Stimulated activated CD8-positive, alpha-beta memory T cell treated with anti-CD3 and anti-CD28 coated beads, Interleukin-12 subunit alpha, Interleukin-12 subunit beta, amount 100 ng/mL, for 1 hour (primary cell): ENCODE results near the gene MYO18B.

Experiments
- DNase-seq: peaks from one replicate; pipeline ENCODE4 v3.0.0-alpha.2; 2020; ENCODE audit warnings: low read depth

Gene MYO18B

GRCh38 chr22:25853501-25854284, 111.7 kb downstream of the MYO18B start:
- no peak for DNase-seq

GRCh38 chr22:25869771-25870170, 127.8 kb downstream of the MYO18B start:
- DNase-seq: no peak

GRCh38 chr22:25874327-25874726, 132.3 kb downstream of the MYO18B start:
- no peak for DNase-seq

GRCh38 chr22:25875461-25875860, 133.5 kb downstream of the MYO18B start:
- no peak for DNase-seq

- no peak for DNase-seq
Measured at GRCh38 chr22:25876871-25877270, 134.9 kb downstream of the MYO18B start.

GRCh38 chr22:25878933-25879332, 136.9 kb downstream of the MYO18B start:
- no peak for DNase-seq

GRCh38 chr22:25880524-25880923, 138.5 kb downstream of the MYO18B start:
- no peak for DNase-seq

GRCh38 chr22:25881210-25881755, 139.3 kb downstream of the MYO18B start:
- DNase-seq: no peak

- DNase-seq: no peak
Measured at GRCh38 chr22:25882360-25882759, 140.4 kb downstream of the MYO18B start.

- no peak for DNase-seq
Measured at GRCh38 chr22:25883482-25884033, 141.6 kb downstream of the MYO18B start.

- no peak for DNase-seq
Measured at GRCh38 chr22:25884121-25884520, 142.1 kb downstream of the MYO18B start.

GRCh38 chr22:25888399-25889054, 146.5 kb downstream of the MYO18B start:
- DNase-seq: no peak

GRCh38 chr22:25890651-25891050, 148.7 kb downstream of the MYO18B start:
- no peak for DNase-seq

- DNase-seq: no peak
Measured at GRCh38 chr22:25892678-25893077, 150.7 kb downstream of the MYO18B start.

GRCh38 chr22:25895678-25896077, 153.7 kb downstream of the MYO18B start:
- no peak for DNase-seq

- DNase-seq: no peak
Measured at GRCh38 chr22:25896098-25896497, 154.1 kb downstream of the MYO18B start.

- no peak for DNase-seq
Measured at GRCh38 chr22:25896592-25896991, 154.6 kb downstream of the MYO18B start.

GRCh38 chr22:25898707-25899365, 156.8 kb downstream of the MYO18B start:
- no peak for DNase-seq

- DNase-seq: no peak
Measured at GRCh38 chr22:25899566-25899965, 157.6 kb downstream of the MYO18B start.

- no peak for DNase-seq
Measured at GRCh38 chr22:25900390-25900789, 158.4 kb downstream of the MYO18B start.

- DNase-seq: no peak
Measured at GRCh38 chr22:25900880-25901279, 158.9 kb downstream of the MYO18B start.

- DNase-seq: no peak
Measured at GRCh38 chr22:25902402-25902801, 160.4 kb downstream of the MYO18B start.

GRCh38 chr22:25903294-25903693, 161.3 kb downstream of the MYO18B start:
- DNase-seq: no peak
